K562 (cell line): Measurements from ENCODE around the gene NKAPL. TPM values are rescaled to one million over a fixed set of nuclear protein-coding genes. Genes with fewer than 3 reads are reported as not detected.

Source experiments
- BRCA1 ChIP-seq, 2 experiments: fragments of 450-650 bp in 1 of 2; sonication (generic) in 1 of 2; formaldehyde crosslinking in 1 of 2; IDR thresholded peaks; 2 replicates each; pipeline versions ENCODE4 v1.5.0 to v1.6.1; 2017 to 2020; ENCODE audit warnings: mild to moderate bottlenecking in 1 of 2, missing genetic modification reagents in 1 of 2
- DIDO1 ChIP-seq: fragments of 450-650 bp; IDR thresholded peaks from 2 replicates; pipeline ENCODE4 v1.6.1; 2016; ENCODE audit warnings: low read depth, missing biosample characterization, missing genetic modification characterization
- ELF2 ChIP-seq: fragments of 250-450 bp; sonication (Bioruptor Pico); IDR thresholded peaks from 2 replicates; pipeline ENCODE4 v1.5.0; 2021; ENCODE audit warnings: mild to moderate bottlenecking
- GTF3C2 ChIP-seq: IDR thresholded peaks from 3 replicates; pipeline ENCODE4 v1.6.1; 2011; ENCODE audit warnings: borderline replicate concordance, mild to moderate bottlenecking, moderate library complexity; ENCODE audit not compliant: insufficient read length; ENCODE audit errors: extremely low read depth
- HBP1 ChIP-seq: fragments of 450-650 bp; formaldehyde crosslinking; IDR thresholded peaks from 2 replicates; pipeline ENCODE4 v1.4.0; 2022; ENCODE audit warnings: missing genetic modification characterization
- HMBOX1 ChIP-seq: sonication (generic); IDR thresholded peaks from 2 replicates; pipeline ENCODE4 v1.6.1; 2016
- HNRNPH1 ChIP-seq: fragments of 200-400 bp; formaldehyde crosslinking; optimal IDR thresholded peaks from 2 replicates; pipeline ENCODE3; 2017; ENCODE audit warnings: low read depth, mild to moderate bottlenecking, low read length, moderate library complexity
- NCOA2 ChIP-seq, 2 experiments: fragments of 450-650 bp; IDR thresholded peaks; 2 replicates each; pipeline ENCODE4 v1.6.1; 2018; ENCODE audit warnings: mild to moderate bottlenecking in 2 of 2, moderate library complexity in 1 of 2; ENCODE audit not compliant: partially characterized antibody in 2 of 2
- NR4A1 ChIP-seq, 2 experiments: fragments of 250-450 bp in 1 of 2; fragments of 450-650 bp in 1 of 2; sonication (Bioruptor Pico) in 1 of 2; IDR thresholded peaks; 2 replicates each; pipeline versions ENCODE4 v1.4.0 to v1.6.1; 2016 to 2020; ENCODE audit warnings: mild to moderate bottlenecking in 2 of 2, missing compliant biosample characterization in 1 of 2, missing genetic modification characterization in 1 of 2, moderate library complexity in 1 of 2
- POLR2AphosphoS2 ChIP-seq: IDR thresholded peaks from 2 replicates; pipeline ENCODE4 v1.6.1; 2012; ENCODE audit warnings: low read length, improper control_type of control experiment
- RBM25 ChIP-seq: fragments of 200-400 bp; formaldehyde crosslinking; IDR thresholded peaks from 2 replicates; pipeline ENCODE4 v1.6.1; 2018; ENCODE audit warnings: low read length, low read depth, moderate library complexity; ENCODE audit not compliant: severe bottlenecking
- SMARCA4 ChIP-seq: fragments of 450-650 bp; IDR thresholded peaks from 2 replicates; pipeline ENCODE4 v1.6.1; 2016
- TEAD4 ChIP-seq, 2 experiments: sonication (generic) in 1 of 2; formaldehyde crosslinking in 1 of 2; IDR thresholded peaks; 2 replicates each; pipeline versions ENCODE4 v1.6.1 to v1.8.0; 2012 to 2022; ENCODE audit warnings: borderline replicate concordance in 1 of 2, inconsistent platforms in 1 of 2, low read length in 1 of 2, mild to moderate bottlenecking in 1 of 2, missing genetic modification reagents in 1 of 2
- VEZF1 ChIP-seq: fragments of 200-800 bp; sonication (Bioruptor generic); IDR thresholded peaks from 2 replicates; pipeline ENCODE4 v1.6.1; 2017; ENCODE audit warnings: missing genetic modification characterization, missing compliant biosample characterization
- ZNF444 ChIP-seq: fragments of 250-450 bp; sonication (Bioruptor Pico); IDR thresholded peaks from 2 replicates; pipeline ENCODE4 v1.4.0; 2020; ENCODE audit warnings: mild to moderate bottlenecking, moderate library complexity
- ZNF699 ChIP-seq: fragments of 250-450 bp; sonication (Bioruptor Pico); IDR thresholded peaks from 2 replicates; pipeline ENCODE4 v1.8.0; 2021; ENCODE audit warnings: mild to moderate bottlenecking, moderate library complexity; ENCODE audit not compliant: insufficient replicate concordance
- polyA plus RNA-seq, 8 experiments: library from polyadenylated mRNA; depleted of rRNA in 4 of 8; stranded (reverse) in 5 of 8; unstranded in 3 of 8; fragments of >200 nt; fragmentation: Nextera tagmentation in 2 of 8; fragmentation: Illumina TruSeq in 1 of 8; extraction: Ambion mirVana in 2 of 8; extraction: Trizol in 1 of 8; gene quantifications; 2 replicates each; pipeline versions ENCODE4 v1.2.1 to v1.2.3, GENCODE V29; 2011 to 2014; ENCODE audit warnings: inconsistent platforms in 1 of 8, missing spikeins in 1 of 8
- total RNA-seq, 7 experiments: library from RNA; depleted of rRNA in 6 of 7; stranded (reverse); fragments of >200 nt in 6 of 7; fragmentation: Illumina TruSeq in 2 of 7; extraction: Trizol in 2 of 7; gene quantifications; 2 replicates each; pipeline versions ENCODE4 v1.2.1 to v1.2.3, GENCODE V29; 2011 to 2021; ENCODE audit warnings: low replicate concordance in 1 of 7
- TF ChIP-seq, protein P1 (sequence below), 3 experiments: IDR thresholded peaks in 2 of 3; conservative IDR thresholded peaks in 1 of 3; 2 replicates each; pipeline ENCODE4 v1.5.1; 2011 to 2012; ENCODE audit warnings: low read length in 3 of 3, mild to moderate bottlenecking in 3 of 3, control low read depth in 2 of 3, improper control_type of control experiment in 1 of 3, inconsistent platforms in 1 of 3, low read depth in 1 of 3, mixed read lengths in 1 of 3, moderate library complexity in 1 of 3; ENCODE audit not compliant: insufficient read depth in 2 of 3

NKAPL gene
- total and polyA plus RNA-seq, 9 of the 15 experiments (the other 6 are each of a cell fraction or from before 2014, with no cell fraction given): not detected

GRCh38 chr6:28281288-28282064 lies 22.4 kb downstream of the NKAPL start, which contains the start of gene PGBD1 (continued):
- TF ChIP-seq TEAD4 (IDR thresholded peaks at IDR 0.05; ENCODE audit: low read length) (no peak), TEAD4 (CRISPR knock-in tag; IDR thresholded peaks at IDR 0.05; ENCODE audit: borderline replicate concordance) (no peak), HNRNPH1 (no peak), POLR2AphosphoS2 (no peak), NCOA2 (IDR thresholded peaks at IDR 0.05; ENCODE audit: partially characterized antibody in 2 of 2) (no peak), BRCA1 (IDR thresholded peaks at IDR 0.05) (no peak), BRCA1 (CRISPR knock-in tag; IDR thresholded peaks at IDR 0.05) (no peak), ZNF699 (CRISPR knock-in tag) (no peak), HMBOX1 (no peak), ZNF444 (CRISPR knock-in tag) (no peak), NR4A1 (CRISPR knock-in tag; IDR thresholded peaks at IDR 0.05) (no peak), NR4A1 (tag; IDR thresholded peaks at IDR 0.05) (no peak), DIDO1 (tag) (0 out of 2 replicates have a peak, but pooled peaks have one; percentile 25), RBM25 (no peak), GTF3C2 (no peak), HBP1 (no peak), ELF2 (CRISPR knock-in tag) (no peak), SMARCA4 (0 out of 2 replicates have a peak, but pooled peaks have one; percentile 35), VEZF1 (CRISPR knock-in tag) (peak; percentile 55)
- TF ChIP-seq, protein P1, sequence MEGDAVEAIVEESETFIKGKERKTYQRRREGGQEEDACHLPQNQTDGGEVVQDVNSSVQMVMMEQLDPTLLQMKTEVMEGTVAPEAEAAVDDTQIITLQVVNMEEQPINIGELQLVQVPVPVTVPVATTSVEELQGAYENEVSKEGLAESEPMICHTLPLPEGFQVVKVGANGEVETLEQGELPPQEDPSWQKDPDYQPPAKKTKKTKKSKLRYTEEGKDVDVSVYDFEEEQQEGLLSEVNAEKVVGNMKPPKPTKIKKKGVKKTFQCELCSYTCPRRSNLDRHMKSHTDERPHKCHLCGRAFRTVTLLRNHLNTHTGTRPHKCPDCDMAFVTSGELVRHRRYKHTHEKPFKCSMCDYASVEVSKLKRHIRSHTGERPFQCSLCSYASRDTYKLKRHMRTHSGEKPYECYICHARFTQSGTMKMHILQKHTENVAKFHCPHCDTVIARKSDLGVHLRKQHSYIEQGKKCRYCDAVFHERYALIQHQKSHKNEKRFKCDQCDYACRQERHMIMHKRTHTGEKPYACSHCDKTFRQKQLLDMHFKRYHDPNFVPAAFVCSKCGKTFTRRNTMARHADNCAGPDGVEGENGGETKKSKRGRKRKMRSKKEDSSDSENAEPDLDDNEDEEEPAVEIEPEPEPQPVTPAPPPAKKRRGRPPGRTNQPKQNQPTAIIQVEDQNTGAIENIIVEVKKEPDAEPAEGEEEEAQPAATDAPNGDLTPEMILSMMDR (IDR thresholded peaks at IDR 0.05 in 2 of 3, conservative IDR thresholded peaks at IDR 0.05 in 1 of 3; ENCODE audit: insufficient read depth in 2 of 3, low read depth in 1 of 3, low read length in 3 of 3): no peak; a peak in 1 of 6 replicates
